NCI-H1694 (cell line): ENCODE measurements around the gene HGS.

Source experiments
- DNase-seq: peaks from one replicate; lab custom pipeline; 2025; lab: John Stamatoyannopoulos, UW

HGS gene

DNA sequence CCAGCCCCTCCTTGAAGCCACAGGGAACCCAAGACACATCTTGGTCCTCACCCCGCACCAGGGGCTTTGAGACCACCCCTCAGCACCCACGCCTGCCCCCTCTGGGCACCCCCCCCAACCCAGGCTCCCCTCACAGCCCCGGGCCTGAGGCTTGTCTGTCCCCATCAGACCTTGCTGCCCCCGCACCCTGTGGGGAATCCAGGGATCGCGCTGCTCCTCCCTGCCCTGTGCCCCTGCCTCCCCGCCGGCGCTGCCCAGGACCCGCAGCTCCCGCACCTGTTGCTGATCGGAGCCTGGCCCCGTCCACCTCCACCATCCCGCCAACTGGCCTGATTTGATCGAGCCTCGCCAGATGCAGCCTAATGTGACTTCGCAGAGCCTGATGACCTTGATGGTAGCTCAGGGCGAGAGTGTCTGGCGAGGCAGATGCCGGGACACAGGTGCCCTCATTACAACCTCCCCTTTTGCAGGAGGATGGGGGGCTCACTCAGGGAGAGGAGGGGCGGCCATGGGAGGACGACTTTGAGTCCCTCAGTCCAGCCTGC lies 57.3 kb downstream of the HGS start:
- DNase-seq = no peak

DNA sequence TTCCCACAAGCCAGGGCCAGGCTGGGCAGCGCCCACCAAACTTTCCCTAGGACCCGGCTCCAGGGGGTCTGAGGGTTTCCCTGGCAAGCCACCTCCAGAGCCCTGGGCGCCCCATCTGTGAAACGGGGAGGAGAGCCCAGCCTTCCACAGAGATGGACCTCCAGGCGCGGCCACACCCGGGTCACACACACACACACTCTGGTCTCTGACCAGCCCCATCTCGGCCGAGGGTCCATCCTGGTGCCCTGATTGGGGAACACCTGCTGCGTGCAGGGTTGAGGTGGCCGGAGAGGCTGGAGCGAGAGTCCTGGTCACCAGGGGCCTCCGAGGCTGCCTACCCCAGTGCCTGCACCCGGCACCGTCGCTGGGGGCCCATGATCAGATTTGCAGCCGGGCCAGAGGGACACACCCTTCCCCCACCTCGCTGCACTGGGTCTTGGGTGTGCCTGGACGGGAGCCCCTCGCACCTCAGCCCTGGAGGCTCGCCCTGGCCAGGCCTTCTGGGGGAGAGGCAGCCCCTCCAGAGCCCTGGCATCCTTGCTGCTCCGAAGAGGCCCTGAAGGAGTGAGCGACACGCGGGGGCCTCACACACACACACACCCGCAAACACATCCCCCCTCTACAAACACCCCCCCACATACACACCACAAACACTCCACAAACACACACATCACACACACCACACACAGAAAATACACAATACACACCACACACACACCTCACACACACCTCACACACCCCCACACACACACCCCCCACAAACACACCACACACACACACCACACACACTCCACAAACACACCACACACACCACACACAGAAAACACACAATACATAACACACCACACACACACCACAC lies 58.0 kb downstream of the HGS start:
- no peak for DNase-seq
